PC-3 (cell line): Measurements from ENCODE around the gene ARHGAP25. TPM values are rescaled to one million over a fixed set of nuclear protein-coding genes. Genes with fewer than 3 reads are reported as not detected.

Experiments used
- ATAC-seq: fragments of 200-7000 bp; cut with Tn5 transposase; 2 replicates; pipeline ENCODE4 v1.9.1; 2020; ENCODE audit warnings: mild to moderate bottlenecking, moderate library complexity
- BruUV-seq: library from RNA; stranded (reverse); fragments of 400-500 nt; replicated peaks from 2 replicates; lab custom pipeline; 2021; lab: Mats Ljungman, UMichigan
- CTCF ChIA-PET: fragments of 300-600 bp; sonication (Branson Sonifier 250); formaldehyde crosslinking; loops from one replicate; lab custom pipeline; 2022; ENCODE audit warnings: antibody characterized with exemption; lab: Charles Lee
- POLR2A ChIA-PET: fragments of 300-600 bp; sonication (Branson Sonifier 250); formaldehyde crosslinking; loops from one replicate; lab custom pipeline; 2022; ENCODE audit warnings: antibody characterized with exemption; ENCODE audit not compliant: unreplicated experiment; lab: Charles Lee
- DNase-seq: peaks from one replicate; pipeline ENCODE4 v3.0.0-alpha.2; 2015
- H2AFZ ChIP-seq: fragments of 300-600 bp; sonication (generic); 2 replicates; pipeline ENCODE4 v1.6.0; 2016; ENCODE audit warnings: antibody characterized with exemption, low read length
- H3F3A ChIP-seq: fragments of 300-600 bp; sonication (generic); one replicate; pipeline ENCODE4 v1.6.0; 2017; ENCODE audit warnings: antibody characterized with exemption, low read length, control low read depth, mild to moderate bottlenecking; ENCODE audit not compliant: unreplicated experiment
- H3K27ac ChIP-seq: fragments of 300-600 bp; sonication (generic); 2 replicates; pipeline ENCODE4 v1.5.1; 2016; ENCODE audit warnings: mild to moderate bottlenecking, low read length
- H3K27me3 ChIP-seq: fragments of 300-600 bp; sonication (generic); 2 replicates; pipeline ENCODE4 v1.6.1; 2016; ENCODE audit warnings: low read length, mixed read lengths
- H3K36me3 ChIP-seq: fragments of 300-600 bp; sonication (generic); 2 replicates; pipeline ENCODE4 v1.6.1; 2016; ENCODE audit warnings: low read depth, mixed run types, low read length, mixed read lengths
- H3K4me1 ChIP-seq: fragments of 300-600 bp; sonication (generic); 2 replicates; pipeline ENCODE4 v1.5.1; 2016; ENCODE audit warnings: low read length; ENCODE audit not compliant: insufficient read depth
- H3K4me2 ChIP-seq: fragments of 300-600 bp; sonication (generic); 2 replicates; pipeline ENCODE4 v1.6.0; 2016; ENCODE audit warnings: low read length
- H3K4me3 ChIP-seq: fragments of 300-600 bp; sonication (generic); 2 replicates; pipeline ENCODE4 v1.5.1; 2016; ENCODE audit warnings: mild to moderate bottlenecking, low read length, mixed read lengths
- H3K79me2 ChIP-seq: fragments of 300-600 bp; sonication (generic); 2 replicates; pipeline ENCODE4 v1.6.1; 2017; ENCODE audit warnings: low read length, mixed read lengths
- H3K9ac ChIP-seq: fragments of 300-600 bp; sonication (generic); 2 replicates; pipeline ENCODE4 v1.6.0; 2016; ENCODE audit warnings: mild to moderate bottlenecking, low read length
- H3K9me2 ChIP-seq: fragments of 300-600 bp; sonication (generic); replicated peaks from 2 replicates; pipeline ENCODE4 v1.6.1; 2016; ENCODE audit warnings: mixed run types, low read length, mixed read lengths
- H3K9me3 ChIP-seq: fragments of 300-600 bp; sonication (generic); 2 replicates; pipeline ENCODE4 v1.6.1; 2016; ENCODE audit warnings: low read length, mixed read lengths
- H4K20me1 ChIP-seq: fragments of 300-600 bp; sonication (generic); 2 replicates; pipeline ENCODE4 v1.6.1; 2016; ENCODE audit warnings: low read length, mixed read lengths
- CTCF ChIP-seq: fragments of 300-600 bp; sonication (generic); conservative IDR thresholded peaks from 2 replicates; pipeline ENCODE4 v1.5.1; 2017; ENCODE audit warnings: antibody characterized with exemption, low read depth, mild to moderate bottlenecking, low read length
- EZH2 ChIP-seq: fragments of 300-600 bp; sonication (generic); IDR thresholded peaks from one replicate; pipeline ENCODE4 v1.6.1; 2017; ENCODE audit warnings: antibody characterized with exemption, mild to moderate bottlenecking, low read length; ENCODE audit not compliant: unreplicated experiment
- EZH2phosphoT487 ChIP-seq: fragments of 300-600 bp; sonication (generic); IDR thresholded peaks from 2 replicates; pipeline ENCODE4 v1.6.1; 2018; ENCODE audit warnings: mild to moderate bottlenecking, antibody characterized with exemption, low read length, borderline replicate concordance
- intact Hi-C: fragments of 100-400 bp; cut with micrococcal nuclease; formaldehyde crosslinking; loops from 2 replicates; pipeline ENCODE4 v1.9.0; 2023
- total RNA-seq: library from RNA; depleted of rRNA; stranded (reverse); fragments of >200 nt; gene quantifications from 2 replicates; pipeline ENCODE4 v1.2.3, GENCODE V29; 2014

The ARHGAP25 gene
- total RNA-seq, 1 experiment from 2014 or later = not detected

GRCh38 chr2:68860111-68860510 is 125.5 kb downstream of the ARHGAP25 start:
- intact Hi-C loops = no loop called here
- ATAC-seq (no peak), DNase-seq (no peak)
- Histone ChIP-seq H2AFZ (no peak overlapping the region), H3K4me1 (no peaks in the 10 kb centered on the region; the same call in 1 of the 2 replicates), H3F3A (no peaks in the 10 kb centered on the region), H3K27me3 (peaks cover 67% of the 10 kb centered on the region), H3K79me2 (no peaks in the 10 kb centered on the region), H3K9ac (no peak overlapping the region), H3K9me2 (no peaks in the 10 kb centered on the region), H3K36me3 (no peaks in the 10 kb centered on the region), H3K9me3 (no peaks in the 10 kb centered on the region), H3K27ac (no peak overlapping the region), H3K4me2 (no peak overlapping the region), H4K20me1 (no peaks in the 10 kb centered on the region), H3K4me3 (no peak overlapping the region)
- ChIA-PET POLR2A (no interaction called here), CTCF (no interaction called here)
- no peak for TF ChIP-seq EZH2phosphoT487
- no peak for TF ChIP-seq CTCF
- no peak for TF ChIP-seq EZH2
- BruUV-seq = no TSS peak

GRCh38 chr2:68861330-68861729 is 126.7 kb downstream of the ARHGAP25 start:
- Histone ChIP-seq H3K27ac (no peak overlapping the region), H3K79me2 (no peaks in the 10 kb centered on the region), H3K36me3 (no peaks in the 10 kb centered on the region), H3K9me3 (no peaks in the 10 kb centered on the region), H3K9ac (no peak overlapping the region), H3F3A (no peaks in the 10 kb centered on the region), H2AFZ (no peak overlapping the region), H3K9me2 (no peaks in the 10 kb centered on the region), H3K4me1 (no peaks in the 10 kb centered on the region; the same call in 1 of the 2 replicates), H3K4me2 (no peak overlapping the region), H4K20me1 (no peaks in the 10 kb centered on the region), H3K4me3 (no peak overlapping the region), H3K27me3 (peaks cover 69% of the 10 kb centered on the region)
- intact Hi-C loops = no loop called here
- TF ChIP-seq EZH2phosphoT487 = no peak
- no peak for TF ChIP-seq EZH2
- no peak for TF ChIP-seq CTCF
- POLR2A ChIA-PET = no interaction called here
- CTCF ChIA-PET = no interaction called here
- ATAC-seq (no peak), DNase-seq (no peak)
- BruUV-seq = no TSS peak

GRCh38 chr2:68862889-68863288 is 128.3 kb downstream of the ARHGAP25 start:
- Histone ChIP-seq H3F3A (no peaks in the 10 kb centered on the region), H2AFZ (no peak overlapping the region), H3K9me3 (no peaks in the 10 kb centered on the region), H4K20me1 (no peaks in the 10 kb centered on the region), H3K4me3 (no peak overlapping the region), H3K36me3 (no peaks in the 10 kb centered on the region), H3K4me2 (no peak overlapping the region), H3K9ac (no peak overlapping the region), H3K27ac (no peak overlapping the region), H3K27me3 (peaks cover 61% of the 10 kb centered on the region), H3K9me2 (no peaks in the 10 kb centered on the region), H3K79me2 (no peaks in the 10 kb centered on the region), H3K4me1 (no peaks in the 10 kb centered on the region; the same call in 1 of the 2 replicates)
- no peak for ATAC-seq
- no TSS peak for BruUV-seq
- CTCF ChIA-PET = no interaction called here
- DNase-seq = no peak
- TF ChIP-seq EZH2 (no peak), CTCF (no peak), EZH2phosphoT487 (no peak)
- intact Hi-C loops = no loop called here
- POLR2A ChIA-PET = no interaction called here
